Esophagus mucosa (tissue), 1 donor: Measurements from ENCODE around the gene MSH3. TPM values are rescaled to one million over a fixed set of nuclear protein-coding genes. Genes with fewer than 3 reads are reported as not detected.
"Not testable (repeated sequence)": the region's sequence is repeated elsewhere in the genome, so short reads cannot be mapped to it uniquely, and the experiment has no call there.

Experiments
- ATAC-seq: fragments of 200-7000 bp; cut with Tn5 transposase; one replicate; pipeline ENCODE4 v1.9.1; 2020
- total RNA-seq: library from RNA; stranded (reverse); gene quantifications from one replicate; pipeline ENCODE4 v1.2.4, GENCODE V29; 2023
- donor health status: DM: yes; HTN: yes; CAD: no.

MSH3 gene
- total RNA-seq, 1 donor from 2014 or later: 11.4 TPM

- ATAC-seq: no peak
Observed at GRCh38 chr5:80798633-80799032, 144.2 kb downstream of the MSH3 start.

- ATAC-seq: no peak
Observed at GRCh38 chr5:80799041-80799440, 144.6 kb downstream of the MSH3 start.

- peak; percentile 66 for ATAC-seq
Observed at GRCh38 chr5:80799573-80799972, 145.1 kb downstream of the MSH3 start.

- ATAC-seq: no peak
Observed at GRCh38 chr5:80804332-80804731, 149.9 kb downstream of the MSH3 start.

- ATAC-seq: no peak
Observed at GRCh38 chr5:80805038-80805437, 150.6 kb downstream of the MSH3 start.

- ATAC-seq: no peak
Observed at GRCh38 chr5:80806929-80807328, 152.5 kb downstream of the MSH3 start.

GRCh38 chr5:80809451-80809850 is 155.0 kb downstream of the MSH3 start:
- no peak for ATAC-seq

GRCh38 chr5:80810425-80810824 is 156.0 kb downstream of the MSH3 start:
- ATAC-seq: no peak

GRCh38 chr5:80816590-80816989 is 162.1 kb downstream of the MSH3 start:
- ATAC-seq: no peak

- ATAC-seq: no peak
Observed at GRCh38 chr5:80820685-80821084, 166.2 kb downstream of the MSH3 start.

GRCh38 chr5:80822640-80823039 is 168.2 kb downstream of the MSH3 start:
- ATAC-seq: no peak

GRCh38 chr5:80824159-80824558 is 169.7 kb downstream of the MSH3 start:
- not testable (repeated sequence) for ATAC-seq

- no peak for ATAC-seq
Observed at GRCh38 chr5:80825786-80826460, 171.5 kb downstream of the MSH3 start.

- ATAC-seq: no peak
Observed at GRCh38 chr5:80834710-80835109, 180.3 kb downstream of the MSH3 start.

GRCh38 chr5:80835128-80835527 is 180.7 kb downstream of the MSH3 start:
- no peak for ATAC-seq

- ATAC-seq: no peak
Observed at GRCh38 chr5:80837679-80838078, 183.2 kb downstream of the MSH3 start.

- ATAC-seq: not testable (repeated sequence)
Observed at GRCh38 chr5:80841026-80841797, 186.8 kb downstream of the MSH3 start.

GRCh38 chr5:80846422-80846821 is 192.0 kb downstream of the MSH3 start:
- ATAC-seq: not testable (repeated sequence)

- not testable (repeated sequence) for ATAC-seq
Observed at GRCh38 chr5:80850168-80850567, 195.7 kb downstream of the MSH3 start.

GRCh38 chr5:80852331-80853245 is 198.1 kb downstream of the MSH3 start:
- no peak for ATAC-seq

- ATAC-seq: no peak
Observed at GRCh38 chr5:80853413-80853812, 199.0 kb downstream of the MSH3 start.

GRCh38 chr5:80854583-80854982 is 200.1 kb downstream of the MSH3 start:
- ATAC-seq: no peak
